ENCODE results near the gene CHN2.

Gene CHN2

DNA sequence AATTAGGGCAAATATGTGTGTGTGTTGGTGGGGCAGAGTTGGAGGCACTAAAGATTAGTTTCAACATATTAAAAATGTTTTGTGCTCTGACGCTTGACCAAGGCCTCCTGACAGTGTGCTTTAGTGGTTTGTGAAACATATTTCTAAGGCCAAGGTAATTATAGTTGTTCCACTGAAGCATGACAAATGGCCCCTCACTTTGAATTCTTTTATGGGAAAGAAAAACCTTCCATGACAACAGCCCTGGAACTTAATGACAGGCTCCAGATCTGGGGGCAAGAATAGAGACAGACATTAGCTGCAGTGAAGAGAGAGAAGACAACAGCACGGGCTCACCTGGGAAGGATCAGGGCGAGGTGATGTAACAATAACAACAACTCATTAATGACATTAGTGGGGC is 155.8 kb downstream of the CHN2 start:
- no peak overlapping the region for H3K27ac ChIP-seq
- DNase-seq (ENCODE audit: low read depth, low spot score): no peak

GRCh38 chr7:29352041-29352440 is 157.5 kb downstream of the CHN2 start:
- H3K27ac ChIP-seq: no peak overlapping the region
- no peak for DNase-seq (ENCODE audit: low read depth, low spot score)

- H3K27ac ChIP-seq: no peak overlapping the region
- DNase-seq (ENCODE audit: low read depth, low spot score): no peak
Measured at GRCh38 chr7:29353810-29354209, 159.2 kb downstream of the CHN2 start.

DNA sequence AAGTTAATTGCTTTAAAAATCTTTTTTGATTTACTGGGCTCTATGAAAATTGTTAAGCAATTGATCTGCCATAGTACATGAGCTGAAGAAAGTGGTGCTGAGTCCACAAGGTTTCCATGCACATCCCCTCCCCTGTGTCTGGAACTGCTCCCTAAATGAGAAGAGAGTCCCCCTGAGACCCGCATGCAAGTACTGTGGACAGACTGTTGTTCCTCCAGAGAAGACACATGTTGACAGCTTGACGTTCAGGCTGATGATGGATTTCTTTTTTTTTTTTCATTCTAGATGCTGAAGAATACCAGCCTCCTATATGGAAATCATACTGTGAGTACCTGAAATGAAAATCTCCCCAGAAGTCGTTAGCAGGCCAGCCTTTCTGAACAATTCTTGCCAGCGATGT is 159.8 kb downstream of the CHN2 start:
- no peak for DNase-seq (ENCODE audit: low read depth, low spot score)
- H3K27ac ChIP-seq: no peak overlapping the region

DNA sequence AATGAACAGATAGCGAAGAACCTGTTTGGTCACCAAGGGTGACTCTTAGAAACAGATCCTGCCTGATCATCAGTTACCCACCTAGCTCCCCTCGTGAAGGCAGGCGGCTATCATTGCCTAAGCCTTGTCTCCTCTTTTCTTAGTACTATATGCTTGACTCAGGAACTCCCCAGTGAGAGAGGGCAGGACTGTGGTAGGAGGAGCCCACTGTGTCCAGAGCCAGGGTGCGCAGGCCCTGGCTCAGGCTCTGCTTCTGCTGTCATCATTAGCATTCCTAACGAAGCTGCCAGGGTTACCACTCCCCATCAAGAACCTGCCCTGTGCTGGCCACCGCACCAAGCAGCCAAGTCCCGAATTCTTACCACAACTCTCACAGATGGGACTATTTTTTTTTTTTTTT is 160.8 kb downstream of the CHN2 start:
- H3K27ac ChIP-seq: no peak overlapping the region
- DNase-seq (ENCODE audit: low read depth, low spot score): no peak

DNA sequence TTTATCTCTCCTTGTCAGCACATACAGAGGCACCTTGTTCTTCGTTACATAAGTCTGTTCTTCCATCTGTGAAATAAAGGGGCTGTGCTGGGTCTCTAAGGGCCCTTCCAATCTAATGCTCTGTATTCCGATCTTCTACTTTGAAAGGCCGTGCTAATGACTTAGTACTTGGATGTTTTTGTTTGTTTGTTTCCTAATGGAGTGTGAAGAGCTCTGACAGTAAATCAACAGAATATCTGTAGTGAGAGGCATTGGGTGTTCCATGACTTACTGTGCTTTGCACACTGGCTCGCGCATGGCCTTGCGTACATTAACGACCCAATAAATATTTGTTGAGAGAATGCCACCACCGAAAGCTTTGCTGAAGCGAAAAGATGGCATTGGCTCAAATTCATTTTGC is 162.1 kb downstream of the CHN2 start:
- no peak for DNase-seq (ENCODE audit: low read depth, low spot score)
- H3K27ac ChIP-seq: no peak overlapping the region

DNA sequence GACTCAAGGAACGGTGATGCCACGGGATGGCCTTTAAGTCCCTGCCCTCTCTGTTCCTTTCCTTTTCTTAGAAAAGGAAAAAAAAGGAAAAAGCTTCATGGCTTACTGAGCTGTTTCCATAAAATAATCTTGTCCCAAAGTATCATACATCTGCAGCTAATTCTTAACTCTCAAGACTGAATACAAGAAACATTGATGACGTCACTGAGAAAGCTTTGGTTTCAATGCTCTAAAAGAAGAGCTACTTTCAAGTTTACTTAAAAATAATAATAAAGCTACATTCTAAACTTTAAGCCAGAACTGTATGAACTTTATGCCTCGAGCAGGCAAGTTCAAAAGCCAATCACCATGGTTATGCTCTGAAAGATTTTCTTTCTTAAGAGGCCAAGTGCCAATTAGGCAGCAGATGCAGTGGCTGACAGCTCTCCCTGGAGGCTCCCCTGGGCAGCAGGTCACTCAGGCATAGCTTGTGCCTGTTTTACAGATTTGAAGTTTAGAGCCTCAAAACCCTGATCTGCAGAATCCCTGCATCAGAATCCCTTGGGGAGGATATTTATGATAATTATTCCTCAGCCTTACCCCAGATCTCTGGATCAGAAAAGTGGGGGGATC is 165.0 kb downstream of the CHN2 start:
- no peak overlapping the region for H3K27ac ChIP-seq
- DNase-seq (ENCODE audit: low read depth, low spot score): no peak

DNA sequence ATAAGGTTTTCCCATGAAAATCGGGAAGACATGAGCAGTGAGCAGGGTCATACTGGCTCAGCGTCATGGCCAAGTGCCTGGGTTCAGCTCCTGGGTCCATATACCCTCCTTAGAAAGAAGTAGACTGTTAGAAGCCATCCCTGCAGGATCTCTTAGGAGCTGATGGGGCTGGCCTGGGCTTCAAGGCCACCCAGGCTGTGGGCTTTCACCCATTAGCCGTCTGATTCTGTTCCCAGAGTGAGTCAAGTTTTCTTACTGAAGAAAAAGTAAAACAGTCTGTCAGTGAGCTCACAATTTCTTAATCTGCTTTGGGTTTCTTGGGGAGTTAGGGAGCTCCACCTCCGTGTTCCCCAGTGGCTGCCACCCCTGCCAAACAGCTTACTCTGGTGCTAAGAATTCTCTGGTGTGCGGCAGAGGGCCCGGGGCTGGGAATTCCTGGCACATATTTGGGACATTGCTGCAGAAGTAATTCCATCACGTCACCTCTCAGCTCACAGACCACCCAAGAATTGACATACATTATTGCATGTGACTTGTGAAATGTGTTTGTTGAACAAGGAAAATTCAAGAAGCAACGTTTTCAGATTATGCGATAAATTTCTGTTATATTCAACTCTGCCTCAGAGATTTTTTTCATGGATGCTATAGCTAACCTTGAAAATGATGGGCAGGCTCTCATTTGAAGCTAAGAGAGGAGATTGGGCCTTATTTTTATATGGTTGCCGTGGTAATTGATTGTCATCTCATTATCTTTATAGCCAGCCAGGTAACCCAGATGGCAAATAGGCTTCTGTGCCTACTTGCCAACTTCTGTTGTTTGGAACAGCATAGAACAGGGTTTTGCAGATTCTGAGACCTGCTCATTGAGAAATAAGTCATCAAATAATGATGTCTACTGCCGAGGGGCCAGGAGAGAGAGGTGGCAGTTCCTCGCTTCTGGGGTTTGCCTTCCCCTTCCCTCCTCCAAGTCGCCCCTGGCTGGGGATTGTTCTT is 166.4 kb downstream of the CHN2 start:
- H3K27ac ChIP-seq: no peak overlapping the region
- no peak for DNase-seq (ENCODE audit: low read depth, low spot score)

DNA sequence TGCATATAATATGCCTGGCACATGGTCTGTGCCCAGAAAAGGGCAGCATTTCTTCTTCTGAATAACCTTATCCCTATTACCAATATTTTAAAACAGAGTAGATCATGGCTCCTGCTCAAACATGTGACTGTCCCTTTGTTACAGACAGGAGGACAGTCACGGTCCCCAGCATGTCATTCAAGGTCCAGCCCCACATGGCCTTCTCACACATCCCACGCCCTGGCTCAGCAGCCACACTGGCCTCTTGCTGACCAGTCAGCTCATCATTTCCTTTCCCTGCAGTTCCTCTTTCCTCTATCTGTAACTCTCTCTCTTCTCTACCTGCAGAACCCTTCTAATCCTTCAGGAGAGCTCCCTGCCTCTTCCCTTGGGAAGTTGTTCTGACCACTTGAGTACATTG is 167.8 kb downstream of the CHN2 start:
- no peak overlapping the region for H3K27ac ChIP-seq
- no peak for DNase-seq (ENCODE audit: low read depth, low spot score)

DNA sequence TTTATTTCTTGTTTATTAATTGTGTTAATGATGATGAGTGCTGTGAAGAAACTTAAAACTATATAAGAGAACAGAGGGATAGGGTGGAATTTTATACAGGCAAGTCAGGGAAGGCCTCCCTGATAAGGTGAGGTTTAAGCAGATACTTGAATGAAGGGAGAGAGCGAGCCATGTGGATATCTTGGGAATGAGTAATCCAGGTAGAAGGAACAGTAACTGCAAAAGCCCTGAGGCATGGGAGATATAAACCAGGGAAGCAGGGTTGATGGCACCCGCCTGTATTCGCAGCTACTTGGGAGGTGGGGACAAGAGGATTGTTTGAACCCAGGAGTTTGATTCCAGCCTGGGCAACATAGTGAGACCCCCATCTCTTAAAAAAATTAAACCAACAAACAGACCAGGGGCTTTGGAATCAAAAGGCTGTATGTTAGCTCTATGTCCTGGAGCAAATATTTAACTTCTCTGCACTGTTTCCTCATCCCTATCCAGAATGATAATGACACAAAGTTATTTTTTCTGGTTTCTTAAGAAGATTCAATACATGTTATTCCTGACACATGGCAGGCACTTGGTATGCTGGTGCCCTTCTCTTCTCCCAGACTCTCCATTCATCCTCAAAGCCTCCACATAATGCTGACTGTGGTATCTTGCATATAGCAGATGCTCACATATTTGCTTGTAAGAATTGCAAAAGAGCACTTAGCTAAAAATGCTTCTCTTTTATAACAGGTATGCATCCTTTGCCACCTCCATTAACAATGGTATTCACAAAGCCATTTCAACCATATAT is 169.3 kb downstream of the CHN2 start:
- DNase-seq (ENCODE audit: low read depth, low spot score): no peak
- no peak overlapping the region for H3K27ac ChIP-seq

GRCh38 chr7:29364661-29365060 is 170.1 kb downstream of the CHN2 start:
- no peak overlapping the region for H3K27ac ChIP-seq
- no peak for DNase-seq (ENCODE audit: low read depth, low spot score)

DNA sequence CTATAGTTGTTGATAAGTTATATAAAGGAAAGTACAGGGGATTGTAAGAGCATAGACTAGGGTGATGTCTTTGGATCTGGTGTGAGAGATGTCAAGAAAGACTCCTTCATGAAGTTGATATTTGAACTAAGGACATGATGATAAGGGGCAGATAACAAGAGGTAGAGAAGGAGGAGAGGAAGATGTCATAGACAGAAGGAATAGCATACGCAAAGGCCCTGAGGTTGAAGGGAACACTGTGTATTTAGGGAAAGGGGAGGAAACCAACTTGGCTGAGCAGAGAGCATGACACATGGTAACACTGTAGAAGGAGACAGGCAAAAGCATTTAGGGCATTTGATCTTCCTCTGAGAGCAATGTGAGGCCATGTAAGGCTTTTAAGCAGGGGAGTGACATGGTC is 170.8 kb downstream of the CHN2 start:
- no peak for DNase-seq (ENCODE audit: low read depth, low spot score)
- H3K27ac ChIP-seq: no peak overlapping the region

GRCh38 chr7:29367784-29368183 is 173.2 kb downstream of the CHN2 start:
- no peak for DNase-seq (ENCODE audit: low read depth, low spot score)
- H3K27ac ChIP-seq: no peak overlapping the region

DNA sequence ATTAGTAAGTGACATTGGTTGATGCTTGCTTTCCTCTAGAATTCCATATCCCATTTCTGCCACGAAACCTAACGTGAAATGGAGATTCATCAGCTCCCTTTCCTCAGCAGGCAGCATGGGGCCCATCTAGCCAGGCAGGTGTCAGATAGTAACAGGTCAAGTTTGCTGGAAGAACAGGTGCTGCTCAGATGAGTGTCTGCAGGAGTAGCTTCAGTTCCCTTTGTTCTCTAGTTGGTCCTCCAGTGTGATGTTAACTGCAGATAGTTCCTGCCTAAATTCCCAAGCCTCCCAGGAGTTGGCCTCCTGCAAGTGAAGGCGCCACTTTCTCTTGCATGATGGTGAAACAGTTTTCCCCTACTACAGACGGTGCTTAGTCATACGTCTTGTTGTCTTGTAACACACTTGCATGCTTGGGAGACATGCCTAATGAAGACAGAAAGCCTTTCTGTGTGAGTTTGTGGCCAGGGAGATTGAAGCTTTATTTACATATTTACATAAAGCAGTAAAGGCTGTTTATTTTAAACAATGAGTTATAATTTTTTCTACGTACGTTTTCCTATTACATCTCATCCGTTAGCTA is 175.4 kb downstream of the CHN2 start:
- peak overlapping the region; percentile 18 for H3K27ac ChIP-seq
- DNase-seq (ENCODE audit: low read depth, low spot score): peak; percentile 10

DNA sequence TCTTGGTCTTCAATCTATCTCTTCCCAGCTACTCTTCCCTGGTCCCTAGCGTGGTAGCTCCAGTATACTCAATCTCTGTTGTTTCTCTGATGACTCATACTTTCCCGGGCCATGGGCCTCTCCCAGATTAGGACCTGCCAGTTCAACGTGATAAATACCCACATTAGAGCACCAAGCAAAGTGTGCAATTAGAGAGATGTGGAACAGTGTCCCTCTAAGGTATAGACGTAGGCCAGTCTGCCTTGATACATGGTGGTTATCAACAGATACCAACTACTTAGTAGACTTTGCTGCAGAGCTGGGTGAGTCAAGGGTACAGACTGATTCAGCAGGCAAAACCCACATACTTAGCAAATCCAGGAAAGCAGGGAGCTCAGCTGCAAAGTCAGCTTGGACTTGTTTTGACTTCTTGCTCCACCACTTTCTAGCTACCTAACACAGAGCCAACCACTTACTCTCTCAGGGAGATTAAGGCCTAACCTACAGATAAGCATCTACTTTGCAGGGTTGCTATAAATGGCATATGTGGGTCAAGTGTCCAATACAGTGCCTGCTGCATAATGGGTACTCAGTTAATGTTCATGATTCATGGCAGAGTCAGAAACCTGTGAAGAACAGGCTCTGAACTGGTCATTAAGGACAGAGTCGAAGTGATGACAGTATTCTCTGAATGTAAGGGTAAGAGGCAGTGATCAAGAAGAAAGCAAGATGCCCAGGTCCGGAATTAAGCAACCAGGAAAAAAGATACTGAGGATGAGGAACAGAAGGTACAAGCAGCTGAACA is 176.1 kb downstream of the CHN2 start:
- H3K27ac ChIP-seq: peak overlapping the region; percentile 18
- DNase-seq (ENCODE audit: low read depth, low spot score): peak; percentile 82

- DNase-seq (ENCODE audit: low read depth, low spot score): no peak
- no peak overlapping the region for H3K27ac ChIP-seq
Measured at GRCh38 chr7:29371472-29371871, 176.9 kb downstream of the CHN2 start.

DNA sequence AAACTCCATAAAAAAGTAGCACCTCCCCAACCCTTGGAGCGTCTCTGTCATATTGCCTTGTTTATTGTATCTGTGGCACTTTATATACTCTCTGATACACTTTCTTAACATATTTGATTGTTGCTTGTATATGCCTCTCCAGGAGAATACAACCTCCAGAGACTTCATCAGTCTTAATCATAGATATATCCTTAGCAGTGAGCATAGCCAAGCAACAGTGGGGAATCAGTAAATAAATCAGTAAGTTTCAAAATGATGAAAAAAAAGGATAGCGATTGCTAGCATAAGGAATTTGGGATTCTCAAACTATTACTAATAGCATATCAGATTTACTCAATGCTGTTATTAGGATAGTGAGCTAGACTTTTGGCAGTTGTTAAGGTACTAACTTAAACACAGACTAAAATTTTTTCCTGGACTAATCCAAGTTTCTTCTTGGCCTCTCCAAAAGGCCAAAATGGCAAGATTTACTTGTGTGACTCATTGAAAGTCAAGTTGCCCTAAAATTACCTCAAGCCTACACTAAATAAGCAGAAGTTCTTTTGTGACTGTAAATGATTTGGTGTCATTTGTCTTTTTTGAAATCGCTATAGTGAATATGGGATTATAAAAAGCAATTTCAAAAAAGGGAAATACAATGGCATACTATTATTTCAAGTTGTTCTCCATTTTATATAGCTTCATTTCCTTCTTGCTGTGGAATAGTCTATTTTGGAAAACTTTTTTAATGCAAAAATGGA is 177.9 kb downstream of the CHN2 start:
- H3K27ac ChIP-seq: no peak overlapping the region
- no peak for DNase-seq (ENCODE audit: low read depth, low spot score)

DNA sequence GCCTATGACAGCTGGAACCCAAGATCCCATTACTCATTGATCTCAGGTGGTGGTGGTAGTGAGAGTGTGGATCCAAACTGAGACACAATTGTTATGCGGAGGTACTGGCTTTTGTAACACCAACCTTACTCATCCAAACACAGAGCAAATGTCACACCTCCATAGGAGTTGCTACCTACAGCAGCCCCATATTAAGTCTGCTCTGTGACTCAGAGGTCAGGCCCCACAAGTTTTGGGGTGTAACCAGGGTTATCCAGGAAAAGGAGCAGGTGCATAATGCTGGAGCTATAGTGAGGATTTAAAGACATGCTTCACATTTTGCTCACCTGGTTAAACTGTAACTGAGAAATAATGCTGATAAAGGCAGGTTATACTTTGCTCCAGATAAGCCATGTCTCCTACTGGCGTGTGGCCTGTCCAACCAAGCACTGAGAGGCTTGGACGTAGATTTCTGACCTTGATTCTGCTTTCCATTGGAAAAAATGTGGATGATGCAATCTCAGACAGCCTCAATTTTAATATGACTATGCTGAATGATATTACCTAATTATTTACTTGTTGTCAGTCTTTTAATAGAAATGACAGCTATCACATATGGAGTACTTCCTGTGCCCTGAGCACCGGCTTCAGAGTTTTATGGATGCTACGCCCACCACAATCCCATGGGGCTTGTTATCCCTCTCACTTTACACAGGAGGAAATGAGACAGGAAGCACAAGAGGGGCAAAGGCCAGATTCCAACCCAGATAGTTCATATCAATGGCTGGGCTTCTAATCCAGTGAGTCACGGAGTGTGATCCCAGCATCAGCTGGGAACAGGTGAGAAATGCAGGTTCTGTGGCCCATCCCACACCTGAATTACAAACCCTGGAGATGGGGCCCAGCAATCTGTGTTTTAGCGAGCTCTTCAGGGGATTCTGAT is 181.3 kb downstream of the CHN2 start:
- peak; percentile 40 for DNase-seq (ENCODE audit: low read depth, low spot score)
- H3K27ac ChIP-seq: peak overlapping the region; percentile 50
